Measurements from ENCODE around the gene SPTLC3. TPM values are rescaled to one million over a fixed set of nuclear protein-coding genes. Genes with fewer than 3 reads are reported as not detected.

The SPTLC3 gene
- total RNA-seq, 2 donors from 2014 or later, result 5.2 to 24.5 TPM

GRCh38 chr20:13174402-13174801 is 165.6 kb downstream of the SPTLC3 start:
- DNase-seq (ENCODE audit: low spot score), result no peak
- Histone ChIP-seq H3K27ac (no peak overlapping the region), H3K36me3 (no peaks in the 10 kb centered on the region), H3K9me3 (no peaks in the 10 kb centered on the region), H3K4me3 (no peak overlapping the region), H3K4me1 (replicated peaks) (no peaks in the 10 kb centered on the region), H3K27me3 (replicated peaks; ENCODE audit: insufficient read depth) (no peaks in the 10 kb centered on the region)
- intact Hi-C loops (cut with DNase I), result no loop called here
- no peak for TF ChIP-seq CTCF (IDR thresholded peaks at IDR 0.05)
- TF ChIP-seq POLR2A (IDR thresholded peaks at IDR 0.05), result no peak
- no peak for TF ChIP-seq POLR2AphosphoS5 (IDR thresholded peaks at IDR 0.05)
- WGBS, result 94% methylated on average over 9 of the region's 9 CpGs

- Histone ChIP-seq H3K27me3 (replicated peaks; ENCODE audit: insufficient read depth) (no peaks in the 10 kb centered on the region), H3K36me3 (no peaks in the 10 kb centered on the region), H3K4me3 (no peak overlapping the region), H3K27ac (no peak overlapping the region), H3K9me3 (no peaks in the 10 kb centered on the region), H3K4me1 (replicated peaks) (no peaks in the 10 kb centered on the region)
- WGBS, result 64% methylated on average over 7 of the region's 7 CpGs
- intact Hi-C loops (cut with DNase I), result no loop called here
- DNase-seq (ENCODE audit: low spot score), result no peak
- TF ChIP-seq POLR2AphosphoS5 (IDR thresholded peaks at IDR 0.05) (no peak), POLR2A (IDR thresholded peaks at IDR 0.05) (no peak), CTCF (IDR thresholded peaks at IDR 0.05) (no peak)
Measured at GRCh38 chr20:13180986-13181889, 172.5 kb downstream of the SPTLC3 start.

- Histone ChIP-seq H3K4me1 (replicated peaks) (no peaks in the 10 kb centered on the region), H3K36me3 (no peaks in the 10 kb centered on the region), H3K4me3 (no peak overlapping the region), H3K9me3 (no peaks in the 10 kb centered on the region), H3K27ac (no peak overlapping the region), H3K27me3 (replicated peaks; ENCODE audit: insufficient read depth) (no peaks in the 10 kb centered on the region)
- intact Hi-C loops (cut with DNase I), result no loop called here
- no peak for DNase-seq (ENCODE audit: low spot score)
- TF ChIP-seq POLR2AphosphoS5 (IDR thresholded peaks at IDR 0.05), result no peak
- TF ChIP-seq POLR2A (IDR thresholded peaks at IDR 0.05), result no peak
- TF ChIP-seq CTCF (IDR thresholded peaks at IDR 0.05), result no peak
- 74% methylated on average over 1 of the region's 1 CpG for WGBS
Measured at GRCh38 chr20:13183005-13183404, 174.2 kb downstream of the SPTLC3 start.

GRCh38 chr20:13186043-13186774 is 177.4 kb downstream of the SPTLC3 start:
- no peak overlapping the region for H3K27ac ChIP-seq
- H3K27me3 ChIP-seq (replicated peaks; ENCODE audit: insufficient read depth), result no peaks in the 10 kb centered on the region
- DNase-seq (ENCODE audit: low spot score), result no peak
- WGBS, result 81% methylated on average over 3 of the region's 3 CpGs
- H3K4me3 ChIP-seq, result no peak overlapping the region
- intact Hi-C loops (cut with DNase I), result no loop called here
- H3K36me3 ChIP-seq, result no peaks in the 10 kb centered on the region
- TF ChIP-seq POLR2A (IDR thresholded peaks at IDR 0.05), result no peak
- TF ChIP-seq POLR2AphosphoS5 (IDR thresholded peaks at IDR 0.05), result no peak
- TF ChIP-seq CTCF (IDR thresholded peaks at IDR 0.05), result no peak
- no peaks in the 10 kb centered on the region for H3K4me1 ChIP-seq (replicated peaks)
- no peaks in the 10 kb centered on the region for H3K9me3 ChIP-seq

Measured in prostate gland (tissue), 2 donors.